ENCODE data around the gene KRT85. TPM values are rescaled to one million over a fixed set of nuclear protein-coding genes. Genes with fewer than 3 reads are reported as not detected.

The KRT85 gene
- total RNA-seq, 1 donor from 2014 or later, result not detected

DNA sequence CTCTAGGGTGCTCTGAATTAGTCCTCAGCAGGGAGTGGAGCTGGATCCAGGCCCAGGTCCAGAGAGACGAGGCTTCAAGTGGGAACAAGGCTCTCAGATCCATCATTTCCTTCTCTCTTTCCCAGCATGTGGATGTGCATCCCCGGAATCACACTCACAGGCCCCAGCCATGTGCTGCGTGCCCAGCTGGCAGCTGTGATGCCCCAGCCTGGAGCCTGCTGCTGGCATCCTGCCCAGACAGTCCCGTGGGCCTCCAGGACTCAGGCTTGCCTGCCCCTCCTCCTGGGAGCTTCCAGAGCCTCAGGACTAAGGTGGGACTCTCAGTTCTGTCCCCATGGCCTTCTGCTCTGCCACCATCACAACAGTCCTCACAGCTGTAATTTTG, 24.3 kb upstream of the KRT85 start:
- no peak overlapping the region for H3K27ac Mint-ChIP-seq (ENCODE audit: unreplicated experiment)
- Histone ChIP-seq H3K4me1 (ENCODE audit: insufficient read depth, low read length) (no peaks in the 10 kb centered on the region), H3K4me2 (ENCODE audit: low read length) (no peak overlapping the region), H3K36me3 (ENCODE audit: insufficient read depth, low read length) (no peaks in the 10 kb centered on the region), H3K79me2 (ENCODE audit: insufficient read depth, low read length) (no peaks in the 10 kb centered on the region), H3K27me3 (ENCODE audit: insufficient read depth, low read length) (peaks cover 20% of the 10 kb centered on the region), H2AFZ (ENCODE audit: low read depth, low read length) (peak overlapping the region; percentile 0), H3K27ac (ENCODE audit: low read depth, low read length) (no peak overlapping the region), H3K9me3 (ENCODE audit: insufficient read depth, low read depth, low read length) (no peaks in the 10 kb centered on the region), H4K20me1 (ENCODE audit: insufficient read depth, low read length) (no peaks in the 10 kb centered on the region), H3K9ac (ENCODE audit: low read length) (no peak overlapping the region), H3K4me3 (ENCODE audit: insufficient read depth, low read depth, low read length) (no peak overlapping the region)
- no peak overlapping the region for H3K4me3 Mint-ChIP-seq (ENCODE audit: unreplicated experiment)
- DNase-seq (ENCODE audit: low read depth) (no peak), FAIRE-seq (no peak)
- H3K27me3 Mint-ChIP-seq (ENCODE audit: low read depth, unreplicated experiment), result peaks cover 35% of the 10 kb centered on the region
- no peaks in the 10 kb centered on the region for H3K9me3 Mint-ChIP-seq (ENCODE audit: unreplicated experiment)
- TF ChIP-seq CTCF (IDR thresholded peaks at IDR 0.05; ENCODE audit: insufficient read depth, low read depth, low read length) (no peak), EZH2 (IDR thresholded peaks at IDR 0.05; ENCODE audit: insufficient read depth, low read length) (no peak)
- peaks cover 16% of the 10 kb centered on the region for H3K4me1 Mint-ChIP-seq (ENCODE audit: low read depth, unreplicated experiment)
- H3K36me3 Mint-ChIP-seq (ENCODE audit: low read depth, unreplicated experiment), result no peaks in the 10 kb centered on the region

- Histone ChIP-seq H3K9ac (ENCODE audit: low read length) (no peak overlapping the region), H4K20me1 (ENCODE audit: insufficient read depth, low read length) (no peaks in the 10 kb centered on the region), H3K4me2 (ENCODE audit: low read length) (no peak overlapping the region), H3K9me3 (ENCODE audit: insufficient read depth, low read depth, low read length) (no peaks in the 10 kb centered on the region), H2AFZ (ENCODE audit: low read depth, low read length) (peak overlapping the region; percentile 0), H3K27me3 (ENCODE audit: insufficient read depth, low read length) (peaks cover 20% of the 10 kb centered on the region), H3K79me2 (ENCODE audit: insufficient read depth, low read length) (no peaks in the 10 kb centered on the region), H3K4me1 (ENCODE audit: insufficient read depth, low read length) (no peaks in the 10 kb centered on the region), H3K27ac (ENCODE audit: low read depth, low read length) (no peak overlapping the region), H3K4me3 (ENCODE audit: insufficient read depth, low read depth, low read length) (no peak overlapping the region), H3K36me3 (ENCODE audit: insufficient read depth, low read length) (no peaks in the 10 kb centered on the region)
- no peak for FAIRE-seq
- no peak overlapping the region for H3K27ac Mint-ChIP-seq (ENCODE audit: unreplicated experiment)
- no peak for DNase-seq (ENCODE audit: low read depth)
- TF ChIP-seq EZH2 (IDR thresholded peaks at IDR 0.05; ENCODE audit: insufficient read depth, low read length) (no peak), CTCF (IDR thresholded peaks at IDR 0.05; ENCODE audit: insufficient read depth, low read depth, low read length) (peak; percentile 59)
- peaks cover 34% of the 10 kb centered on the region for H3K27me3 Mint-ChIP-seq (ENCODE audit: low read depth, unreplicated experiment)
- H3K4me3 Mint-ChIP-seq (ENCODE audit: unreplicated experiment), result no peak overlapping the region
- no peaks in the 10 kb centered on the region for H3K9me3 Mint-ChIP-seq (ENCODE audit: unreplicated experiment)
- H3K36me3 Mint-ChIP-seq (ENCODE audit: low read depth, unreplicated experiment), result no peaks in the 10 kb centered on the region
- peaks cover 16% of the 10 kb centered on the region for H3K4me1 Mint-ChIP-seq (ENCODE audit: low read depth, unreplicated experiment)
These were observed 23.7 kb upstream of the KRT85 start for GRCh38 chr12:52390739-52391617.

Data from astrocyte (in vitro differentiated cells and primary cell).